ENCODE results near the gene PRM2. TPM values are rescaled to one million over a fixed set of nuclear protein-coding genes. Genes with fewer than 3 reads are reported as not detected.
"Not testable (repeated sequence)": the region's sequence is repeated elsewhere in the genome, so short reads cannot be mapped to it uniquely, and the experiment has no call there.

The PRM2 gene
- total RNA-seq, 8 experiments from 2014 or later: 0.47 TPM; not detected in 7

GRCh38 chr16:11291091-11291703, 14.9 kb upstream of the PRM2 start:
- Histone ChIP-seq H3K4me3 (no peak overlapping the region), H3K4me1 (replicated peaks in 1 of 2) (no peaks in the 10 kb centered on the region), H3K27ac (no peak overlapping the region)
- in situ Hi-C loops (cut with MboI; ENCODE audit: low pct_unique_long_range_greater_than_20kb in 2 of 9, low sequenced_read_pairs in 9 of 9, unreplicated experiment in 9 of 9): no loop called here
- ATAC-seq (replicated peaks in 6 of 8): peak in 1 of 8 experiments; percentile 30
- WGBS, 10 experiments: 27 to 90% (median 61%) methylated on average over 2 to 9 of the region's 10 CpGs; no CpG with 5 or more reads in 1 of the 10 experiments

- Histone ChIP-seq H3K4me1 (replicated peaks in 1 of 2) (no peaks in the 10 kb centered on the region), H3K27ac (no peak overlapping the region), H3K4me3 (no peak overlapping the region)
- in situ Hi-C loops (cut with MboI; ENCODE audit: low pct_unique_long_range_greater_than_20kb in 2 of 9, low sequenced_read_pairs in 9 of 9, unreplicated experiment in 9 of 9): no loop called here
- WGBS, 10 experiments: 40 to 100% (median 94%) methylated on average over 1 to 5 of the region's 8 CpGs; no CpG with 5 or more reads in 2 of the 10 experiments
- ATAC-seq (replicated peaks in 6 of 8): no peak
Observed at GRCh38 chr16:11290102-11290893, 14.0 kb upstream of the PRM2 start.

GRCh38 chr16:11289696-11290095, 13.4 kb upstream of the PRM2 start:
- ATAC-seq (replicated peaks in 6 of 8): not testable (repeated sequence)

GRCh38 chr16:11289202-11289601, 12.9 kb upstream of the PRM2 start:
- in situ Hi-C loops (cut with MboI; ENCODE audit: low pct_unique_long_range_greater_than_20kb in 2 of 9, low sequenced_read_pairs in 9 of 9, unreplicated experiment in 9 of 9): no loop called here
- WGBS, 10 experiments: 100% methylated on average over 1 to 2 of the region's 2 CpGs; no CpG with 5 or more reads in 6 of the 10 experiments

More at GRCh38 chr16:11289696-11290095, 13.4 kb upstream of the PRM2 start:
- H3K27ac ChIP-seq; in situ Hi-C loops (cut with MboI; ENCODE audit: low pct_unique_long_range_greater_than_20kb in 2 of 9, low sequenced_read_pairs in 9 of 9, unreplicated experiment in 9 of 9); H3K4me1 ChIP-seq (replicated peaks in 1 of 2); H3K4me3 ChIP-seq: not testable (repeated sequence)
- WGBS, 10 experiments: 41 to 95% (median 83%) methylated on average over 1 to 4 of the region's 4 CpGs; no CpG with 5 or more reads in 7 of the 10 experiments

GRCh38 chr16:11285842-11286241, 9.6 kb upstream of the PRM2 start:
- ATAC-seq (replicated peaks in 6 of 8): no peak
- 43 to 100% (median 92%) methylated on average over 1 to 2 of the region's 2 CpGs; no CpG with 5 or more reads in 5 of the 10 experiments for WGBS, 10 experiments
- no peak overlapping the region for H3K4me3 ChIP-seq
- in situ Hi-C loops (cut with MboI; ENCODE audit: low pct_unique_long_range_greater_than_20kb in 2 of 9, low sequenced_read_pairs in 9 of 9, unreplicated experiment in 9 of 9): no loop called here
- no peaks in the 10 kb centered on the region for H3K4me1 ChIP-seq (replicated peaks in 1 of 2)
- no peak overlapping the region for H3K27ac ChIP-seq

More at GRCh38 chr16:11289202-11289601, 12.9 kb upstream of the PRM2 start:
- ATAC-seq (replicated peaks in 6 of 8): no peak
- Histone ChIP-seq H3K4me1 (replicated peaks in 1 of 2) (no peaks in the 10 kb centered on the region), H3K4me3 (no peak overlapping the region), H3K27ac (no peak overlapping the region)

GRCh38 chr16:11283820-11284248, 7.6 kb upstream of the PRM2 start:
- Histone ChIP-seq H3K4me1 (replicated peaks in 1 of 2) (no peaks in the 10 kb centered on the region), H3K27ac (no peak overlapping the region), H3K4me3 (no peak overlapping the region)
- peak in 1 of 8 experiments; percentile 13 for ATAC-seq (replicated peaks in 6 of 8)
- in situ Hi-C loops (cut with MboI; ENCODE audit: low pct_unique_long_range_greater_than_20kb in 2 of 9, low sequenced_read_pairs in 9 of 9, unreplicated experiment in 9 of 9): no loop called here
- WGBS, 10 experiments: 0 to 100% (median 70%) methylated on average over 1 to 4 of the region's 4 CpGs; no CpG with 5 or more reads in 3 of the 10 experiments

- ATAC-seq (replicated peaks in 6 of 8): no peak
- in situ Hi-C loops (cut with MboI; ENCODE audit: low pct_unique_long_range_greater_than_20kb in 2 of 9, low sequenced_read_pairs in 9 of 9, unreplicated experiment in 9 of 9): no loop called here
- H3K4me3 ChIP-seq: no peak within 1 kb of the TSS
- 40 to 100% (median 78%) methylated on average over 1 to 7 of the region's 25 CpGs; no CpG with 5 or more reads in 5 of the 10 experiments for WGBS, 10 experiments
- H3K4me1 ChIP-seq (replicated peaks in 1 of 2): no peaks in the 10 kb centered on the region
- H3K27ac ChIP-seq: no peak within 1 kb of the TSS
Observed at GRCh38 chr16:11280616-11281522, 4.6 kb upstream of the PRM2 start, which contains the start of gene PRM1. Gene PRM1, minus strand, starts transcription at chr16:11281330. Its CDS starts 92 bp downstream, at chr16:11281238.

- in situ Hi-C loops (cut with MboI; ENCODE audit: low pct_unique_long_range_greater_than_20kb in 2 of 9, low sequenced_read_pairs in 9 of 9, unreplicated experiment in 9 of 9): no loop called here
- Histone ChIP-seq H3K4me1 (replicated peaks in 1 of 2) (peaks cover 0 to 2% of the 10 kb centered on the region in 2 donors), H3K4me3 (no peak overlapping the region), H3K27ac (no peak overlapping the region)
- 65 to 100% (median 88%) methylated on average over 1 to 5 of the region's 7 CpGs; no CpG with 5 or more reads in 4 of the 10 experiments for WGBS, 10 experiments
- no peak for ATAC-seq (replicated peaks in 6 of 8)
Observed at GRCh38 chr16:11278681-11279628, 2.7 kb upstream of the PRM2 start.

GRCh38 chr16:11277607-11278337, 1.5 kb upstream of the PRM2 start:
- WGBS, 10 experiments: 66 to 100% (median 87%) methylated on average over 2 to 11 of the region's 12 CpGs; no CpG with 5 or more reads in 3 of the 10 experiments
- in situ Hi-C loops (cut with MboI; ENCODE audit: low pct_unique_long_range_greater_than_20kb in 2 of 9, low sequenced_read_pairs in 9 of 9, unreplicated experiment in 9 of 9): no loop called here
- Histone ChIP-seq H3K4me3 (no peak overlapping the region), H3K4me1 (replicated peaks in 1 of 2) (peaks cover 3 to 5% of the 10 kb centered on the region in 2 donors), H3K27ac (no peak overlapping the region)
- no peak for ATAC-seq (replicated peaks in 6 of 8)

GRCh38 chr16:11276896-11277593, 765 bp upstream of the PRM2 start:
- ATAC-seq (replicated peaks in 6 of 8): no peak
- in situ Hi-C loops (cut with MboI; ENCODE audit: low pct_unique_long_range_greater_than_20kb in 2 of 9, low sequenced_read_pairs in 9 of 9, unreplicated experiment in 9 of 9): no loop called here
- 50 to 100% (median 89%) methylated on average over 1 to 7 of the region's 11 CpGs; no CpG with 5 or more reads in 3 of the 10 experiments for WGBS, 10 experiments

GRCh38 chr16:11274964-11275363, 1.3 kb downstream of the PRM2 start:
- Histone ChIP-seq H3K4me3 (no peak overlapping the region), H3K27ac (no peak overlapping the region), H3K4me1 (replicated peaks in 1 of 2) (peaks cover 3 to 5% of the 10 kb centered on the region in 2 donors)
- in situ Hi-C loops (cut with MboI; ENCODE audit: low pct_unique_long_range_greater_than_20kb in 2 of 9, low sequenced_read_pairs in 9 of 9, unreplicated experiment in 9 of 9): loop anchor here in 5 of 9 experiments (25.0 kb wide), 1 partner anchor 313 kb away; no protein-coding TSS in a partner anchor
- 42 to 88% (median 70%) methylated on average over 2 to 3 of the region's 7 CpGs; no CpG with 5 or more reads in 6 of the 10 experiments for WGBS, 10 experiments
- no peak for ATAC-seq (replicated peaks in 6 of 8)

More at GRCh38 chr16:11276896-11277593, 765 bp upstream of the PRM2 start:
- Histone ChIP-seq H3K27ac (no peak overlapping the region), H3K4me3 (no peak overlapping the region), H3K4me1 (replicated peaks in 1 of 2) (peaks cover 3 to 5% of the 10 kb centered on the region in 2 donors)
